GM04504 (cell line): ENCODE data around the gene PRRG4.
"Not testable (repeated sequence)": the region's sequence is repeated elsewhere in the genome, so short reads cannot be mapped to it uniquely, and the experiment has no call there.

Source experiments
- DNase-seq: peaks from one replicate; pipeline ENCODE4 v3.0.0-alpha.2; 2012; ENCODE audit warnings: low read depth

PRRG4 gene

DNA sequence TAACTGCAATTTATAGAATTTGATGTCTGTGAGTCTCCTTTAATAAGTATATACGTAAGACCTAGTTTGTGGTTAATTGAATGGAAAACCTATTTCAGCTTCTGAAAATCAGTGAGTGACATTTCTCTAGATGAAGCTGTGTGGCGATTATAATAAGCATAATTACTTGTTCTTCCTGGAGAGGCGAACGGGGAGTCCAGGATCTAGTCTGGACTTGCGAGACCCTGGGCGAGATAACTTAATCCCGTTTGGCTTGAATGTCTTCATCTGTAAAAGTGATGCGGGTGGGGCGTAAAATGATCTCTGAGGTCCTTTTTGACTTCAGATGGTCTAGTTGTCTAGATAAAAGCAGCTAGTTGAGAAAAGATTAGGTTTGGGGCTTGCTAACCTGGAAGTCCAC lies 1.1 kb downstream of the PRRG4 start:
- no peak for DNase-seq

DNA sequence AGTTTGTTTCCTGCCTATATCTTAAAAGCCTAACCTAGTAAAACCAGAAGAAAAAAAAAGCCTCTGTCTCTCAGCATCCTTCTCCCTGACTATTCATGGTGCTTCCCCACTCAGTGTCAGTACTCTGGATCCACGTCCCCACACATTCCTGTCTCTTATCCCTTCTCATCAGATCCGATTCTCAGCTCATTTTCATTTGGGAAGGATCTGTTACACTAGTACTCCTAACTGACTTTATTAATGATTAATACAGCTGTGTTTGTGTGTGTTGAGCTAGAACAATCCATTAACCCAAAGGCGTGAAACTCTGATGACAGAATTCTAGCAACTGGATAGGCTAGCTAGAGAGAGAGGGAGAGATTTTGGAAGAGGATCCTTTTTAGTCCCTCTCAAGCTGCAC lies 1.5 kb downstream of the PRRG4 start:
- no peak for DNase-seq

DNA sequence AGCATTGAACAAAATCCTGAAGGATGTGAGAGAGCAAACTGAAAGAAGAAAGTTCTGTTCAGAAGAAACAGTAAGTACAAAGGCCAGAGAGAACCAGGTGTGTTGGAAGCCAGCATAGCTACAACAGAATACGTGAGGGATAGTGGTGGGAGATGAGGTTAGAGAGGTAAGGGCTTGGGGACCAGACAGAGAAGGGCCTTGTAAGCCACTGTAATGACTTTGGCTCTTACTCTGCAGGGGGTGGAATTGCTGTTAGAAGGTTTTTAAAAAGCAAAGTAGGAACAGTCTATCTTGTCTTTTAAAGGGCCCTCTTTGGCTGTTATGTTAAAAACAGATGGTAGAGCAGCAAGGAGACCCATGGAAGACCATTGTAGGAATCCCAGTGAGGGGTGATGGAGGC lies 4.2 kb downstream of the PRRG4 start:
- DNase-seq: no peak

DNA sequence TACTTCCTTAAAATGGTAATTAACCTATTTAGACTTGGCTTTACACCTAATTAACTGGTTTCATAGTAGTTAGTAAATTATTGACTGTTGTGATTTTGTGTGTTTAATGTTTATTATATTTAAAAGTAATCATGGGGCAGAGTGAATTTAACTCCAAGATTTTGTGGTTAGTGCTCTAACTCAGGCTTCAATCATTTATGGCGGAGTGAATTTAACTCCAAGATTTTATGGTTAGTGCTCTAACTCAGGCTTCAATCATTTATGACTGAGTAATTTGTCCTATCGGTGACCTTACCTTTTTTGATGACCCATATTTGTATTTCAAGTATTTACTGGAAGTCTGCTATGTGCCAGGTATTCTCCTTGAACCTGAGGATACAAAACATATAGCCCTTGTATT lies 7.2 kb downstream of the PRRG4 start:
- DNase-seq: no peak

DNA sequence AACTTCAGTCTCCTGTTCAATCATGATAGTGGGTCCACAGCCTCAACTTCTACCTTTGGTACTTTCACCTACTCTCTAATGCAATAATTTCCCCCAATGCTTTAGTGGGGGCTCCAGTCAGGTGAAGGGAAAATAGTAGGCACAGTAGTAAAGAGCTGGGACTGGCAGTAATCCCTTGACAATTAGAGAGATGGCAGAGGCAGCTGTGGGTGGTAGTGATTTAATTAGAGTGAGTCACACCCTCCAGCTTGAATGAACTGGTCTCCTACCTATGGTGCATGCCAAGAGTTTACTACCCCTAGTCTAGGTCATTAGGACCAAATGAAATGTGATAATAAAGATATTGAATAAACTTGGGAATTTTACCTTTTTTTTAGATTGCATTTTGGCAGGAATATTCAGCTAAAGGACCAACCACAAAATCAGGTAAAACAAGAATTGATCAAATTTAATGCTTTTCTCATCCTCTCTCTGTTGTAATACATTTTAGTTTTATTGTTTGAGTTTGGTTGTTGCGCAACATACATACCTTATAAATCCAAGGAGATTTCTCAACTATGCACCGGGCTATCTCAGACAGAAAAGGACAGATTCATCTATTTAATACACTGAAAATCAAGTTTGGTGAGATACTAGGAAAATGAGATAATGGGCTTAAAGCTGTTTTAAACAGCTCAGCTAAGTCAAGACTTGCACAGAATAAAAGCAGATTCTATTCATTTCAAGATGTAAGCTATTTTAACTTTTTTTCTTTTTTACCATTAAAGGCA lies 9.0 kb downstream of the PRRG4 start:
- DNase-seq: no peak

DNA sequence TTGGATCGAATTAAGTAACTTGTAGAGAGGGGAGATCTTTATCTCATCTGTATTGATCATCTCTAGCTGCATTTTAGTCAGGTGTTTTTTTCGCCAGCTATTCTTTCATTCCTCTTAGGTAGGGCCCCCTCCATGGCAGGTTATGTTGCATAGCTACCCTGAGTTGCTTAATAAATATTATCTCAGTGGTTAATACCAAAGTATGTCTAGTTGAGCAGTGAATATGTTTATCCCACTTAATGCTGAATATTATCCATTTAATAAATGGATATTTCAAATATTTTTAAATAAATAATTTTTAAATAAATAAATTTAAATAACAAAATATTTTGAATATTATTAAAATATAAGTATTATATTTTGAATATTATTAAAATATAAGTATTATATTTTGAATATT lies 9.6 kb downstream of the PRRG4 start:
- no peak for DNase-seq

DNA sequence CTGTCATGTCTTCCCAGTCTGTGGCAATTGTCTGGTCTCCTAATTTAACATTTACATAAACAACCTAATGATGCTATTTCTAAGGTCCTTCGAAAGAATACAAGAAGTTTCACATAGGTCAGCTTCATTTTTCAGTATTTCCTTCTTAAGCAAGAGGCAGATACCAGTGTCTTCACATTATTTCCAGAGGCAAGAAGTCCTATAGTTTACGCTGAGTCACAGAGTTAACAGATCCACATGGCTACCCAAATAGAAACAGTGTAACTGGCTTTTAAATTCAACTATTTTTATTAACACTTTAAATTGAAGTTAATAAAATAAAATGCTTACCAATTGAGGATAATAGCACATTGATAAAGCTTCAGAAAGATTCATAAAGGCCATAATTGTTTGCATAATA lies 10.9 kb downstream of the PRRG4 start:
- no peak for DNase-seq

DNA sequence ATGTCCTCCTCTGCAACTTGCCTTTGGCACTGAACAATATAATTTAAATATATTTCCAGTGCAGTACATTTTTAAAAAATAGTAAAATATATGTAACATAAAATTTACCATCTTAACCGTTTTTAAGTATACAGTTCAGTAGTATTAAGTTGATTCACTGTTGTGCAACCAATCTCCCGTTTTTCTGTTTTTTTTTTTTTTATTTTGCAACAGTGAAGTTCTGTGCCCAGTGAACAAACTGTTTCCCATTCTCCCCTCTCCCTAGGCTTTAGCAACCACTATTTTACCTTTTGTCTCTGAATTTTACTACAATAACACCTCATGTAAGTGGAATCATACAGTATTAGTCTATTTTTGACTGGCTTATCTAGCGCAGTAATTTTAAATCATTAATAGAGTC lies 13.8 kb downstream of the PRRG4 start:
- DNase-seq: no peak

DNA sequence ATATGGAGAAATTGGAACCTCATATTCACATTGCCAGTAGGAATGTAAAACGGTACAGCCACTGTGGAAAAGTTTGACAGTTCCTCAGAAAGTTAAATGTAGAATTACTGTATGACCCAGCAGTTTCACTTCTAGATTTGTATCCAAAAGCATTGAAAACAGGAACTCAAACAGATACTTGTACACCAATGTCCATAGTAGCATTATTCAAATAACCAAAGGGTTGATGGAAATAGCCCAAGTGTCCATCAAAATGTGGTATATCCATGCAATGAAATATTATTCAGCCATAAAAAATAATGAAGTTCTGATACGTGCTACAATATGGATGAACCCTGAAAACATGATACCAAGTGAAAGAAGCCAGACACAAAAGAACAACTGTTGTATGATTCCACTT lies 17.8 kb downstream of the PRRG4 start:
- DNase-seq: no peak

DNA sequence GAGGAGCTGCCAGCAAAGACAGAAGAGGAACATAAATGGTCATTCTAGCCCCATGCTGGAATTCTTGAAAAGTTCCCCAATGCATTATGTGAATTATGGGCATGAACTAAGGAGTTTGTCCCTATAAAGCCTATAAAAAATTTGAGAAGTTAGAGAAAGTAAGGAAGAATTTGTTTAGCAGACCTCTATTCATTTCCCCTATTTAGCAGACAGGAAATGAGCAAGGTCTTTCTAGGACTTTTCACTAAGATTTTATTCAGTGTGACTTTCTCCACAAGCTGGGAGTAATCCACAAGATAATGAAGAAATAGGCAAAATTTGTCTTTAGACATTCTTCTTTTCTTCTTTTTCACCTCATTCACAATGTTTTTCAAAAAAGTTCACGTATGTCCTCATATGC lies 20.0 kb downstream of the PRRG4 start:
- no peak for DNase-seq

DNA sequence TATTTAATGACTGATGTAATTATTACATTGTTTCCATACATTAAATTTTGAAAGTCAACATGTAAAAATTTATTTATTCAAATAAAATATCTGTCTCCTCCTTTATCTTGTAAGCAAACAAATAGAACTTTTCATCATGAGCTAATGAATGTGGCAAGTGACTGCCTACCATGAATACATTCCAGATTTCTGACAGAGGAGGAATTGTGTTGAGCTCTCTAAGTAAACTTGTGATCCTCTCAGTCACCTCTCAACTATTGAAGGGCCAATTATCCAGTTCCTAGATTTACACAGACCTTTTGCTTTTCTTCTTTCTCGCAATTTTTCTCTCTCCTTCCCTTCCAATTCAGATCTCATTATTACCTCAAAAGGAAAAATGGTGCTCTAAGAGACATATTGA lies 21.5 kb downstream of the PRRG4 start:
- DNase-seq: no peak

DNA sequence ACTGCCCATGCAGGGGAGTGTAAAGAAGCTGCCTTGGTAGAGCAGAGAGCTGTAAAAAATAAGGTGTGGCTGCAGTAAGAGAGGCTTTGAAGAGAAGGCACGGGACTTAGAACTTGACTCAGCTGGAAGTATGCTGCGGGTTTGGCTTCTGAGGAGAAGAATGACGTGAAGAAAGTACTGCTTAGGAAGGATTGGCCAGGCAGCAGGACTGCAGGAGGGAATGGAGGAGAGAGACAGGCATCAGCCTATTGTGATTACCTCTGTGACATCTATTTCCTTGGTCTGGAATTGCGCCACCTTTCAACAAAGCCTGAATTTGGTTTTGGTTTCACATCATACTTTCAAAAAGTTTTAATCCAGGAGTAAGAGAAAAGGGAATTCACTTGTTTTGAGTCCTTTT lies 22.5 kb downstream of the PRRG4 start:
- DNase-seq: no peak

DNA sequence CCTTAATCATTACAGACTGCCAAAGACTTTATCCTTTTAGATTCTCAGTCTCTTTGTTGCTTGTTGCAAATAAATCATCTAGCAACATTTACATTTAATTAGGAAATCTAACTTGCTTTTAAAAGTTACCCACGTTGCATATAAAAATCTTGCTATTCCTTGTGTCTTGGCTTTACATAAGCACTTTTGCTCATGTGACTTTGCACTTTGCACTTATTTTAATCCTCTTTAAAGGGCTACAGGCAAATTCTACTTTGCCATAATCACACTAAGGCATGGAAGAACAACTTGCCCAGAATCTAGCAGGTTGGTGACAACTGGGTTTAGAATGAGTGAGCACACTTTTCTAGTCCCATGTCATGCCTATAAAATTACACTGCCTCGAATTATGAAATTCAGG lies 25.9 kb downstream of the PRRG4 start:
- DNase-seq: no peak

DNA sequence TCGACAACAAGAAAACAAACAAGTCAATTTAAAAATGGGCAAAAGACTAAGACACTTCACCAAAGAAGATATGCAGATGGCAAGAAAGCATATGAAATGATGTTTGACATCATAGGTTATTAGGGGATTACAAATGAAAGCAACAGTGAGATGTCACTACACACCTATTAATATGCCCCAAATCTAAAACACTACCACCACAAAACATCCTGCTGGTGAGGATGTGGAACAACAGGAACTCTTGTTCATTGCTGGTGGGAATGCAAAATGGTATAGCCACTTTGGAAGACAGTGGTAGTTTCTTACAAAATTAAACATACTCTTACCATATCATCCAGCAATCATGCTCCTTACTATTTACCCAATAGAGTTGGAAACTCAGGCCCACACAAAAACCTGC lies 29.0 kb downstream of the PRRG4 start:
- no peak for DNase-seq

DNA sequence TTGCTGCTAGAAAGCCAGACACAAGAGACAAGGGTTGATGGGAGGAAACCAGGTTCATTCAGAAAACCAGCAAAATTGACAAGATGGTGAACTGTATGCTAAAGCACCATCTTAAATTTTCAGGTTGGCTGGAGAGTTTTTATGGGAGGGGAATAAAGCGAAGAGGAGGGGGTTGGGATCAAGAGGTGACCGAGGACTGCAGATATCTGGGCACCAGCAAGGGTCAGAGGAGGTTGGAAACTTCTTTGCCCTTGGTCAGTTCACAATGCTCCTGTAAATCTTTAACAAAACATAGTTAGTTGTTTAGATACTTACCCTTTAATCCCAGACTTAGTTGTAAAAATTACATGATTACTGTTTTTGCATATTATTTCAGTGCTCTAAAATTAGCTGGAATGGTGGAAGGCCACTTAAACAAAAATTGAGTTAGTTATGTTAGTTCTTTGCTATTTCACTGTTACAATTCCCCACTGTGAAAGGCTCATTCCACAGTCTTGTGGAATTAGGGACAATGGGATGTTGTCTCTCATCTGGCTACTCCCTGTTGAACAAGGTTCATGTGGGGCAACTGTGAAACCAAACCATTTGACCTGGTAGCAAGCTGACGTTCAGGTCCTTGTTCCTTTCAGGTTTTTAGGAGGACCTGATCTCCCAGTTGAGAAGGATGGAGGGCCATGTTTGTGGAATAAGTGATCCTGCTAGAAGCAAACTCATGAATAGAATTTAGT lies 32.3 kb downstream of the PRRG4 start:
- DNase-seq: no peak

DNA sequence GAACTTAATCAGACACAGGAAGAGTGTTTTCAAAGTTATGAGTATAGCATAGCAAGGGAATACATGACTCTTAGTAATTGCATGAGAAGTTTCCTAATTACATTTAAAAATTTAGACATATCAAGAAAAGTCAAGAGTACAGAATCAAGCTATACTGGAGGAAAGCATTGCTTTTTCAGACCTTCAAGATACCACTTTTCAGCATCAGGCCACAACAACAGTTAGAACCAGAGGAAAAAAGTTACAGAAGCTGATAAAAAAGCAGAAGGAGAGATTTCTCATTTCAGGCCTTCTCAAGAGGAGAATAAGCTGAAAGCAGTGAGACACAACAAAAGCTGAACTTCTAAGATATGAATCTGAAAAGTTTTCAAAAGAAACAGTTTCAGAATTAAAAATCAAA lies 34.8 kb downstream of the PRRG4 start:
- DNase-seq: no peak

DNA sequence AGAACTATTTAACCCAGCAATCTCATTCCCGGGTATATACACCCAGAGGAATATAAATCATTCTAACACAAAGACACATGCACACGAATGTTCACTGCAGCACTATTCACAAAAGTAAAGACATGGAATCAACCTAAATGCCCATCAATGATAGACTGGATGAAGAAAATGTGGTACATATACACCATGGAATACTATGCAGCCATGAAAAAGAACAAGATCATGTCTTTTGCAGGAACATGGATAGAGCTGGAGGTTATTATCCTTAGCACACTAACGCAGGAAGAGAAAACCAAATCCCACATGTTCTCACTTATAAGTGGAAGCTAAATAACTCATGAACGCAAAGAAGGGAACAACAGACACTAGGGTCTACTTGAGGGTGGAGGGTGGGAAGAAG lies 39.0 kb downstream of the PRRG4 start:
- DNase-seq: not testable (repeated sequence)

DNA sequence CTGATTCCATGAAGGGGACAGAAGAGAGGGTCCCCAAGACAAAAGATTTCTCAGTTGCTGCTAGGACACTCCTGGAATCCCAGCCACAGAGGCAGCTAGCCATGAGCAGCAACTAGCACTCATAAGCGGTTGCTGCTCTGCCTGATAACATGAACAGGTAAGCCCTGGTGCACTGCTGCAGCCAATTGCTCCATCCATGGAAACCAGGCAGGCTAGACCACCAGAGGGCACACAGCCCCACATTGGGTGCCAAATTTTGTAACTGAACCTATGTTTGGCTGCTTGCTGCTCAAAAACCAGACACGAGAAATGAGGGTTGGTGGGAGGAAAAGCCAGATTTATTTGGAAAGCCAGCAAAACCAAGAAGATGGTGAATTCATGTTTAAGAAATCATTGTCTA lies 40.9 kb downstream of the PRRG4 start:
- DNase-seq: no peak

DNA sequence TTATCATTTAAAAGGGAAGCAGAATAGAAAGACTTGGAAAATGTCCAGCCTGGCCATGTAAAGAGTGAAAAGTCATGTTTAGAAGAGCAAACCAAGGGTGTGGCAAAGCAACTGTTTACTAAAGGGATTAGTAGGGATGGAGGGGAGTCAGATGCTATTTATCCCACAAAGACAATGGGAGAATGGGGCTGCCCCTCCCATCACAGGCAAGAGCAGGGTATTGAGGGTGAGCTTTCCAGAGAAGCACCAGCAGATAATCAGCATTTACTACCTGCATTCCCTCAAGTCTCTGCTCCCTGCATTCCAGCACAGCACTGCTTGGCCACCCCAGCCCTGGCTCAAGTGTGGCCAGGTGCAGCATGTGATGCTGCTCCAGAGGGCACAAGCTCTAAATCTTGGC lies 44.4 kb downstream of the PRRG4 start:
- no peak for DNase-seq

DNA sequence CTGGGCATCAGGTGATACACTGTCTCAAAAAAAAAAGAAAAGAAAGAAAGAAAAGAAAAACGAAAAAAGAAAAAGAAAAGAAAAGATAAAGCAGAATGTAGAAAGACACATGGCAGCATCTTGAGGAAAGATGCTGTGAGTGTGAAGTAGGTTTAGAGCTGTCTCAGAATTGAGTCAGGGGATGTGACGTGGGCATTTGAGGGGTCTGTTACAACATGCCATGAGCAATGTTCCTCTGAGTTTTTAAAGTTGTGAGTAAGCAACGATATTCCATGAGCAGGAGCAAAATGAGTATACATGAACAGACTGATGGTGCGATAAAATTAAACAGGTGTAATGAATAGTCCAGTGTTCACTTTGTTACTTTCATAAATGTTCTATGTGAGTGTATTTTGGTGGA lies 51.6 kb downstream of the PRRG4 start:
- DNase-seq: no peak

DNA sequence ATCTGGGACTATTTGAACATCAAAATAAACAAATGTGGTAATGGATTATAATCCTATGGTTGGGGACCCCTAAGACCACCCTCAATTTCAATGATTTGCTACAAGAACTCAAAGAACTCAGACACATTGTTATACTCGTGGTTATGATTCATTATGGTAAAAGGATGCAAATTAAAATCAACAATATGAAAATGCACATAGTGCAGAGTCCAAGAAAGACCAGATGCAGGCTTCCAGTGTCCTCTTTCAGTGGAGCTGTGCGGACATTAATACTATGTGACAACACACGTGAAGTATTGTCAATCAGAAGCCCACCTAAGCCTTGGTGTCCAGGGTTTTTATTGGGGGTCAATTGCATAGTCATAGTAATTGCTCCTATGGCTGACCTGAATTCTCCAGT lies 53.7 kb downstream of the PRRG4 start:
- no peak for DNase-seq

DNA sequence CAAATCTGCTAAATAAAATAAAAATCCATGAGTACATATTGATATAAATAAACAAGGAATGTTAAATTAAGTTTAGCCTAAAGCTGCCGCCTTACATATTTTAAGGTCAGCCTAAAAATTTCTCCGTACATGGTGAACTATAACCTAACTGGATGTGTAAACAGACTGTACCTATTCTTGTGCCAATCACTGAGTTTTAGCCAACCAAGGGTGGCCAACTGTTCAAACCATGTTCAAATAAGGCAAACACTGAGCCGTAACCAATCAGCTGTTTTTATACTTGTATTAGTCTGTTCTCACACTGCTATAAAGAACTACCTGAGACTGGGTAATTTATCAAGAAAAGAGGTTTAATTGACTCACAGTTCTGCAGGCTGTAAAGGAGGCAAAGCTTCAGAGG lies 54.3 kb downstream of the PRRG4 start:
- no peak for DNase-seq

DNA sequence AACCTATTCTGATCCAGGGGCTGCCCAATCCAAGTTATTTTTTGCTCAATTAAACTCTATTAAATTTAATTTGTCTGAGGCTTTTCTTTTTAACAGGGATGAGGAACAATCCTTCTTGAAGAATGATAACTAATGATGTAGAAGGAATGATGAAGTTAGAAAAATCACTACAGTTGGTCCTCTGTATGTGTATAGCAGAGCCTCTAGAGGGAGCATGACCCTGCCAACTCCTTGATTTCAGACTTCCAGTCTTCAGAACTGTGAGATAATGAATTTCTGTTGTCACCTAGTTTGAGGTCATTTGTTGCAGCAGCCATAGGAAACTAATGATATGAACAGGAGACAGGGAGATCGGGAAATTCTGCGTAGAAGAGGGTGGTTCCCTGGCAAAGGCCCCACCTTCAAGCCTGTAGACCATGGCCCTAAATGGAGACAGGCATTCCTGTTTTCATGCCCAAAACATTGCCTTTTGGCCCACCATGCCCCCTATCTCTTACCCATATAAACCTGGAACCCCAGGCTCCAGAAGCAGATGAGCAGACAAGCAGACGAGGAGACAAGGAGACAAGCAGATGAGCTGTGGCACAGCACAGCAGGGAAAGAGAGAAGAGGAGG lies 55.1 kb downstream of the PRRG4 start:
- DNase-seq: no peak

DNA sequence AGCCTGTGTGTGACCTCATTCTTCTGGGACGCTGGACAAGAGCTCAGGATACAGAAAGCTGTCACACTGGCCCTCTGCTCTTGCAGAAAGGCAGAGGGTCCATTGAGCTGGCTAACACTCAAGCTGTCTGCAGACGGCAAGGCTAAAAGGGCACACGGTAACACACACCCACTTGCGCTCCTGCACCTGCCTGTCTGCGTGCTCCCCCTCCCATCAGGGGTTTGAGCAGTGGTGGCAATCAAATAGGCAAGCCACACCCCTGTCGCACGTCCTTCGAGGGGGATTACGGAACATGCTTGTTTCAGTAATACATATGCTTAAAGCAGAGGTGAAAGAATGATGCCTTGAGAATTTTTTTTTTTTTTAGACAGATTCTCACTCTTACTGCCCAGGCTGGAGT lies 55.8 kb downstream of the PRRG4 start:
- no peak for DNase-seq
